ENCODE data around the gene CPEB1.

CPEB1 gene

GRCh38 chr15:82647045-82647834, at the start of gene CPEB1:
Gene CPEB1, minus strand, starts transcription at chr15:82647363. Its CDS starts 18,904 bp downstream, at chr15:82628459.
- no peak for DNase-seq

GRCh38 chr15:82692171-82692570, 45.0 kb upstream of the CPEB1 start:
- no peak for DNase-seq

GRCh38 chr15:82689147-82689546, 42.0 kb upstream of the CPEB1 start:
- no peak for DNase-seq

GRCh38 chr15:82688691-82689090, 41.5 kb upstream of the CPEB1 start:
- no peak for DNase-seq

- DNase-seq = no peak
These were observed 34.2 kb upstream of the CPEB1 start for GRCh38 chr15:82681371-82681770.

GRCh38 chr15:82680200-82681102, 33.3 kb upstream of the CPEB1 start:
- DNase-seq = no peak

- no peak for DNase-seq
These were observed 32.5 kb upstream of the CPEB1 start for GRCh38 chr15:82679626-82680199.

- DNase-seq = no peak
These were observed 30.7 kb upstream of the CPEB1 start for GRCh38 chr15:82677720-82678323.

GRCh38 chr15:82674873-82675272, 27.7 kb upstream of the CPEB1 start:
- no peak for DNase-seq

GRCh38 chr15:82670699-82671098, 23.5 kb upstream of the CPEB1 start:
- no peak for DNase-seq

GRCh38 chr15:82666606-82667005, 19.4 kb upstream of the CPEB1 start:
- DNase-seq = no peak

- no peak for DNase-seq
These were observed 16.9 kb upstream of the CPEB1 start for GRCh38 chr15:82664021-82664420.

- peak; percentile 24 to 48 for DNase-seq
These were observed 16.0 kb upstream of the CPEB1 start for GRCh38 chr15:82663186-82663600.

GRCh38 chr15:82662641-82663040, 15.5 kb upstream of the CPEB1 start:
- DNase-seq = no peak

GRCh38 chr15:82660378-82660777, 13.2 kb upstream of the CPEB1 start:
- no peak for DNase-seq

- DNase-seq = no peak
These were observed 9.6 kb upstream of the CPEB1 start for GRCh38 chr15:82656641-82657266.

- DNase-seq = no peak
These were observed 8.4 kb upstream of the CPEB1 start for GRCh38 chr15:82655606-82656005.

- DNase-seq = no peak
These were observed 6.5 kb upstream of the CPEB1 start for GRCh38 chr15:82653483-82654168.

- no peak for DNase-seq
These were observed 4.5 kb upstream of the CPEB1 start for GRCh38 chr15:82651708-82652107.

GRCh38 chr15:82650046-82650670, 3.0 kb upstream of the CPEB1 start:
- DNase-seq = no peak

- no peak for DNase-seq
These were observed 2.2 kb upstream of the CPEB1 start for GRCh38 chr15:82649226-82649999.

Measured in Kasumi-1 (cell line).